ENCODE data around the gene CENPB.

Gene CENPB

DNA sequence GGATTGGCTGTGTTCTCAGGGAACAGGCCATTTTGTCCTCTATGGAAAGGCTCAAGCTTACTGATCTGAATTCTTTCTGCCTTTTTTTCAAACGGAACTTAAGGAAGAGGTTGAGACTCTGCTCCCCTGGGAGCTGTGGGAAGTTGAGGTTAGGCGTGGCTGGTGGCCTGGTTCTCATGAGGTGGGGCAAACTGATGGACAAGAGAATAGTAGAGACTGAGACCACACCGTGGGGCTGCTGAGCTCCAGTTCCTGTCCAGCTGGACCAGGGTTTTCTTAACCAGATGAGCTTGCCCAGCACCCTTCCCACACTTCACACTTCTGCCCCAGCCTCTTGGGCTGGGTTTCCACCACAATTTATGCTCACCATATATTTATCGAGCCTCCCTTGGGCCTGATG is 39.9 kb upstream of the CENPB start:
- no peaks in the 10 kb centered on the region for H3K27me3 ChIP-seq (ENCODE audit: insufficient read depth, poor library complexity, severe bottlenecking)
- TF ChIP-seq POLR2AphosphoS5 (IDR thresholded peaks at IDR 0.05; ENCODE audit: low read depth) (no peak), SPI1 (IDR thresholded peaks at IDR 0.05; ENCODE audit: borderline replicate concordance, low read depth) (no peak), GABPA (IDR thresholded peaks at IDR 0.05; ENCODE audit: low read depth) (no peak)
- TF ChIP-seq, protein P1, sequence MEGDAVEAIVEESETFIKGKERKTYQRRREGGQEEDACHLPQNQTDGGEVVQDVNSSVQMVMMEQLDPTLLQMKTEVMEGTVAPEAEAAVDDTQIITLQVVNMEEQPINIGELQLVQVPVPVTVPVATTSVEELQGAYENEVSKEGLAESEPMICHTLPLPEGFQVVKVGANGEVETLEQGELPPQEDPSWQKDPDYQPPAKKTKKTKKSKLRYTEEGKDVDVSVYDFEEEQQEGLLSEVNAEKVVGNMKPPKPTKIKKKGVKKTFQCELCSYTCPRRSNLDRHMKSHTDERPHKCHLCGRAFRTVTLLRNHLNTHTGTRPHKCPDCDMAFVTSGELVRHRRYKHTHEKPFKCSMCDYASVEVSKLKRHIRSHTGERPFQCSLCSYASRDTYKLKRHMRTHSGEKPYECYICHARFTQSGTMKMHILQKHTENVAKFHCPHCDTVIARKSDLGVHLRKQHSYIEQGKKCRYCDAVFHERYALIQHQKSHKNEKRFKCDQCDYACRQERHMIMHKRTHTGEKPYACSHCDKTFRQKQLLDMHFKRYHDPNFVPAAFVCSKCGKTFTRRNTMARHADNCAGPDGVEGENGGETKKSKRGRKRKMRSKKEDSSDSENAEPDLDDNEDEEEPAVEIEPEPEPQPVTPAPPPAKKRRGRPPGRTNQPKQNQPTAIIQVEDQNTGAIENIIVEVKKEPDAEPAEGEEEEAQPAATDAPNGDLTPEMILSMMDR (IDR thresholded peaks at IDR 0.05; ENCODE audit: insufficient read depth, low read length): no peak
- TF ChIP-seq, protein P2, sequence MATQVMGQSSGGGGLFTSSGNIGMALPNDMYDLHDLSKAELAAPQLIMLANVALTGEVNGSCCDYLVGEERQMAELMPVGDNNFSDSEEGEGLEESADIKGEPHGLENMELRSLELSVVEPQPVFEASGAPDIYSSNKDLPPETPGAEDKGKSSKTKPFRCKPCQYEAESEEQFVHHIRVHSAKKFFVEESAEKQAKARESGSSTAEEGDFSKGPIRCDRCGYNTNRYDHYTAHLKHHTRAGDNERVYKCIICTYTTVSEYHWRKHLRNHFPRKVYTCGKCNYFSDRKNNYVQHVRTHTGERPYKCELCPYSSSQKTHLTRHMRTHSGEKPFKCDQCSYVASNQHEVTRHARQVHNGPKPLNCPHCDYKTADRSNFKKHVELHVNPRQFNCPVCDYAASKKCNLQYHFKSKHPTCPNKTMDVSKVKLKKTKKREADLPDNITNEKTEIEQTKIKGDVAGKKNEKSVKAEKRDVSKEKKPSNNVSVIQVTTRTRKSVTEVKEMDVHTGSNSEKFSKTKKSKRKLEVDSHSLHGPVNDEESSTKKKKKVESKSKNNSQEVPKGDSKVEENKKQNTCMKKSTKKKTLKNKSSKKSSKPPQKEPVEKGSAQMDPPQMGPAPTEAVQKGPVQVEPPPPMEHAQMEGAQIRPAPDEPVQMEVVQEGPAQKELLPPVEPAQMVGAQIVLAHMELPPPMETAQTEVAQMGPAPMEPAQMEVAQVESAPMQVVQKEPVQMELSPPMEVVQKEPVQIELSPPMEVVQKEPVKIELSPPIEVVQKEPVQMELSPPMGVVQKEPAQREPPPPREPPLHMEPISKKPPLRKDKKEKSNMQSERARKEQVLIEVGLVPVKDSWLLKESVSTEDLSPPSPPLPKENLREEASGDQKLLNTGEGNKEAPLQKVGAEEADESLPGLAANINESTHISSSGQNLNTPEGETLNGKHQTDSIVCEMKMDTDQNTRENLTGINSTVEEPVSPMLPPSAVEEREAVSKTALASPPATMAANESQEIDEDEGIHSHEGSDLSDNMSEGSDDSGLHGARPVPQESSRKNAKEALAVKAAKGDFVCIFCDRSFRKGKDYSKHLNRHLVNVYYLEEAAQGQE (IDR thresholded peaks at IDR 0.05; ENCODE audit: insufficient replicate concordance, low read depth): no peak
- DNase-seq (ENCODE audit: low read depth in 1 of 2, low spot score in 1 of 2): no peak
- H3K4me3 ChIP-seq (replicated peaks; ENCODE audit: insufficient read depth, low read length): no peak overlapping the region
- H3K27ac ChIP-seq (replicated peaks): no peak overlapping the region

DNA sequence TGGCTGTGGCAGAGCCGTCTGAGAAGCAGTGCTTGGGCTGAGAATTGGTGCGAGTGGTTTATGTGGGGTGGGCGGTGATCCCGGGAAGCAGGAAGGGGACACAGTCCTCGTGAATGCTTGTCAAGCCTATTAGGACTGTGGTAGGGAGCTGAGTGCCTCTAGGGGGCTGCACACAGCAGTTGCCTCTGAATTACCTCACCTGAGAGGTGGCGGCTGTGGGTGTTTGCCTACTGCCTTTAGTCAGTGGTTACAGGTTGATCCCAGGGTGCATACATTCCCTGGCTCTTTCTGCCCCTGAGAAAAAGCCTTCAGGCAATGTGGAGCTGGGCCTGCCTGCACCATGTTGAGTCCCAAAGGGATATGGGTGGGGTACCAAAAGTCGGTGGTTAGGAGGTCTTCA is 39.0 kb upstream of the CENPB start:
- DNase-seq (ENCODE audit: low read depth in 1 of 2, low spot score in 1 of 2): no peak
- TF ChIP-seq, protein P1 (IDR thresholded peaks at IDR 0.05; ENCODE audit: insufficient read depth, low read length): no peak
- Histone ChIP-seq H3K4me3 (replicated peaks; ENCODE audit: insufficient read depth, low read length) (no peak overlapping the region), H3K27me3 (ENCODE audit: insufficient read depth, poor library complexity, severe bottlenecking) (no peaks in the 10 kb centered on the region), H3K27ac (replicated peaks) (no peak overlapping the region)

DNA sequence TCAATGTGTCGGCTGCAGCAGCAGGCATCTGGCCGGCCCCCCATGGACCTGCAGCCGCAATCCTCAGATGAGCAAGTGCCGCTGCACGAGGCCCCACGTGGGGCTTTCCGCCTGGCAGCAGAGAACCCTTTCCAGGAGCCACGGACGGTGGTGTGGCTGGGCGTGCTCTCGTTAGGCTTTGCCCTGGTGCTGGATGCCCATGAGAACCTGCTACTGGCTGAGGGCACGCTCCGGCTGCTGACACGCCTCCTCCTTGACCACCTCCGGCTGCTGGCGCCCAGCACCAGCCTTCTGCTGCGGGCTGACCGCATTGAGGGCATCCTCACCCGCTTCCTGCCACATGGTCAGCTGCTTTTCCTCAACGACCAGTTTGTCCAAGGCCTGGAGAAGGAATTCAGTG is 37.3 kb upstream of the CENPB start:
- TF ChIP-seq POLR2AphosphoS5 (IDR thresholded peaks at IDR 0.05; ENCODE audit: low read depth) (no peak), SPI1 (IDR thresholded peaks at IDR 0.05; ENCODE audit: borderline replicate concordance, low read depth) (no peak), GABPA (IDR thresholded peaks at IDR 0.05; ENCODE audit: low read depth) (no peak)
- TF ChIP-seq, protein P2 (IDR thresholded peaks at IDR 0.05; ENCODE audit: insufficient replicate concordance, low read depth): no peak
- TF ChIP-seq, protein P1 (IDR thresholded peaks at IDR 0.05; ENCODE audit: insufficient read depth, low read length): no peak
- Histone ChIP-seq H3K27me3 (ENCODE audit: insufficient read depth, poor library complexity, severe bottlenecking) (no peaks in the 10 kb centered on the region), H3K4me3 (replicated peaks; ENCODE audit: insufficient read depth, low read length) (no peak overlapping the region), H3K27ac (replicated peaks) (no peak overlapping the region)
- no peak for DNase-seq (ENCODE audit: low read depth in 1 of 2, low spot score in 1 of 2)

DNA sequence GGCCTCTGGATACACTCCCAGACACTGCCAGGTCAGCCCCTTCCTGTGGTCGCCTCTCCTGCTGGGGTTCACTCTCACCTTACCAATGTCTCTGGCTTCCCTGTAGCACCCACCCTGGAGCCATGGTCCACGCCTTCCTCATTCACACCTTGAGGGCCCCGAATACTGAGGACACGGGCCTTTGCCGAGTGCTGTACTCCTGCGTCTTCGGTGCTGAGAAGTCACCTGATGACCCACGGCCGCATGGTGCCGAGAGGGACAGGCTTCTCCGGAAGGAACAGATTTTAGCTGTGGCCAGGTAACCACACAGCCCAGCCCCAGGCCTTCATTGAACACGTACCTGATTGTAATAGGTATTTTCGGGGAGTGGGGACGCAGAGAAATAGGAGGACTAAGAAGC is 35.5 kb upstream of the CENPB start:
- TF ChIP-seq POLR2AphosphoS5 (IDR thresholded peaks at IDR 0.05; ENCODE audit: low read depth): no peak
- TF ChIP-seq, protein P2 (IDR thresholded peaks at IDR 0.05; ENCODE audit: insufficient replicate concordance, low read depth): no peak
- TF ChIP-seq, protein P1 (IDR thresholded peaks at IDR 0.05; ENCODE audit: insufficient read depth, low read length): no peak
- no peak for TF ChIP-seq SPI1 (IDR thresholded peaks at IDR 0.05; ENCODE audit: borderline replicate concordance, low read depth)
- no peak for TF ChIP-seq GABPA (IDR thresholded peaks at IDR 0.05; ENCODE audit: low read depth)
- H3K4me3 ChIP-seq (replicated peaks; ENCODE audit: insufficient read depth, low read length): no peak overlapping the region
- no peak overlapping the region for H3K27ac ChIP-seq (replicated peaks)
- DNase-seq (ENCODE audit: low read depth in 1 of 2, low spot score in 1 of 2): no peak
- H3K27me3 ChIP-seq (ENCODE audit: insufficient read depth, poor library complexity, severe bottlenecking): no peaks in the 10 kb centered on the region

Measured in HL-60 (cell line).